ENCODE measurements around the gene CACNA1C. TPM values are rescaled to one million over a fixed set of nuclear protein-coding genes. Genes with fewer than 3 reads are reported as not detected.

Gene CACNA1C
- polyA plus RNA-seq, 2 donors = 2.1 to 2.5 TPM

DNA sequence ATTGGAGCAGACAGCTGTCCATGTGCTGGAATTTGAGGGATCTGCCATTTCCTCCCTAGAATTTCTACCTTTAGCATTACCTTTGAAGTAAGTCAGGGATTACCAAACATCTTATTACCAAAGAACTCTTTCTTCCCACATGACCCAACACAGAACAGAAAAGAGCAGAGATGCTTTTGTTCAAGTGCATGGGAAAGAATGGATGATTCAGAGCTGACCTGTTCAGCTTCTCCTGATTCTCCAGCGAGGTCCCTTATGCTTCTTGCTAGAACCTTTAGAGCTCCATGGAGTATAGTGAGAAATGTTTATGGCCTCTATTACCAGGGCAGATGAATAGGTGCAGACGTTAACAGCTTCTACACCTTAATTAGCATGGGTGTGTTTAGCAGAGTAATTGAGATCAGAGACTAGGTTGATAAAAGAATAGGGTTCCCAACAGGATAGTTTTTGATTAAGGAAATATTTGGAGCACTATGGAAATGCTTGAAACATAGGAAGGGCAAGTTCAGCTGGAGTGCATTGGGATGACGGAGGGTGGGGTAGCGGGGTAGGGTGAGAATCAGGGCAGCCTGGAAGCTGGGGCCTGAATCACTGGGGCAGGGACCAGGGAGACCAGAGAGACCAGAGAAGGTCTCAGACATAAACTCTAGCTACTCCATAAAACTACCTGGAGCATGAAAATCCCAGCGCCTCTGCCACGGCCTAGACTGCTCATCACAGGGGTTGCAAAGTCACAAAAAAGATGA lies 223.7 kb downstream of the CACNA1C start:
- WGBS, 2 donors = 81 to 89% methylated on average over 6 of the region's 6 CpGs
- H3K27ac ChIP-seq (ENCODE audit: low read depth in 2 of 2, low read length in 1 of 2) = no peak overlapping the region
- no peak overlapping the region for H3K4me3 ChIP-seq (ENCODE audit: low read depth in 1 of 2, low read length in 2 of 2)
- H3K4me1 ChIP-seq (ENCODE audit: control insufficient read depth in 2 of 2, insufficient read depth in 2 of 2, low read length in 1 of 2) = no peaks in the 10 kb centered on the region
- H3K27me3 ChIP-seq (ENCODE audit: control insufficient read depth in 1 of 2, insufficient read depth in 2 of 2, low read length in 2 of 2) = no peaks in the 10 kb centered on the region
- H3K36me3 ChIP-seq (ENCODE audit: control insufficient read depth in 2 of 2, insufficient read depth in 2 of 2, low read length in 1 of 2) = no peaks in the 10 kb centered on the region
- H3K9me3 ChIP-seq (ENCODE audit: control insufficient read depth in 2 of 2, insufficient read depth in 1 of 2, low read depth in 1 of 2, low read length in 1 of 2) = peaks cover 0 to 2% of the 10 kb centered on the region in 2 donors

DNA sequence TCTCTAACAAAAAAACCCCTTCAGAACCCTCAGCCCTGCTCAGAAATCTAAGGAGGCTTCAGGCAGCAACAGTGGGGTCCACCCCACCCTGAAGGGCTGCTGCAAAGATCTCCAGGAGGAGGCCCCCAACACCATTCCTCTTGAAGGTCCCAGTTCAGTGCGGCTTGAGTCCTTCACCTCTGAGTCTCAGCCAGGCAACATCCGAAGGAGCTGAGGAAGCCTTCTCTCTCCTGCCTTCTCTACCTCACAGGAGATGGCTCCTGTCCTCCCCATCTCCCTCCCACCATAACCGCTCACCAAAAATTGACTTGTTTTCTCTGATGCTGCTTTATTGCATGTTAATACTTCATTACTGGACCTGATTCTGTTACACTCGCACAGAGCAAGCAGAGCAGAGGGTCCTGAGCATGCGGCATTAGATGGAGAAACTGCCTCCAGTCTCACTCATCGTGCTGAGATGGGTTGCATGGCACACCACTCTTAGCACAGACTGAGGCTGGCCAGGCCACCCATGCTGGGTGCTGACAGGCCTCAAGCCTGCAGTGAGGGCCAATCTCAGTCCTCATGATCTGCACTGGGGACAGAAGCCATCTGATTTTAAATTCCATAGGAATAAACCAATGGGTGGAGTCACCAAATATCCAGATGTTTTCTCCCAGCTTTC lies 224.8 kb downstream of the CACNA1C start:
- Histone ChIP-seq H3K4me3 (ENCODE audit: low read depth in 1 of 2, low read length in 2 of 2) (no peak overlapping the region), H3K36me3 (ENCODE audit: control insufficient read depth in 2 of 2, insufficient read depth in 2 of 2, low read length in 1 of 2) (no peaks in the 10 kb centered on the region), H3K4me1 (ENCODE audit: control insufficient read depth in 2 of 2, insufficient read depth in 2 of 2, low read length in 1 of 2) (no peaks in the 10 kb centered on the region), H3K27me3 (ENCODE audit: control insufficient read depth in 1 of 2, insufficient read depth in 2 of 2, low read length in 2 of 2) (no peaks in the 10 kb centered on the region), H3K27ac (ENCODE audit: low read depth in 2 of 2, low read length in 1 of 2) (no peak overlapping the region), H3K9me3 (ENCODE audit: control insufficient read depth in 2 of 2, insufficient read depth in 1 of 2, low read depth in 1 of 2, low read length in 1 of 2) (peaks cover 0 to 2% of the 10 kb centered on the region in 2 donors)
- 92 to 94% methylated on average over 6 of the region's 6 CpGs for WGBS, 2 donors

DNA sequence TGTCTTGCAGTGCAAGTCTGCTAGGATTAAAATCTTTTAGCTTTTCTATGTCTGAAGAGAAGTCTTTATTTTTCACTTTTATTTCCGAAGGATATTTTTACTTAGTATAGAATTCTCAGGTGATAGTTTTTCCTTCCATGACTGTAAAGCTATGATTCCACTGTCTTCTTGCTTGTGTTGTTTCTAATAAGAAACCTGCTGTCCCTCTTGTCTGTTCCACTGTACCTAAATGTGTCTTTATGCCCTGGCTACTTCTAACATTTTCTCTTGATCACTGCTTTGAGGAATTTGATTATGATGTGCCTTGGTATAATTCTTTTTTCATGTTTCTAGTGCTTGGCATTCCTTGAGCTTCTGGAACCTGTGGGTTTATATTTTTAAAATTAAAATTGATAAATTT lies 228.7 kb downstream of the CACNA1C start:
- Histone ChIP-seq H3K4me1 (ENCODE audit: control insufficient read depth in 2 of 2, insufficient read depth in 2 of 2, low read length in 1 of 2) (peaks cover 0 to under 1% of the 10 kb centered on the region in 2 donors), H3K27me3 (ENCODE audit: control insufficient read depth in 1 of 2, insufficient read depth in 2 of 2, low read length in 2 of 2) (no peaks in the 10 kb centered on the region), H3K36me3 (ENCODE audit: control insufficient read depth in 2 of 2, insufficient read depth in 2 of 2, low read length in 1 of 2) (no peaks in the 10 kb centered on the region), H3K4me3 (ENCODE audit: low read depth in 1 of 2, low read length in 2 of 2) (no peak overlapping the region), H3K9me3 (ENCODE audit: control insufficient read depth in 2 of 2, insufficient read depth in 1 of 2, low read depth in 1 of 2, low read length in 1 of 2) (no peaks in the 10 kb centered on the region), H3K27ac (ENCODE audit: low read depth in 2 of 2, low read length in 1 of 2) (no peak overlapping the region)
- WGBS, 2 donors = 98 to 100% methylated on average over 1 of the region's 1 CpG

DNA sequence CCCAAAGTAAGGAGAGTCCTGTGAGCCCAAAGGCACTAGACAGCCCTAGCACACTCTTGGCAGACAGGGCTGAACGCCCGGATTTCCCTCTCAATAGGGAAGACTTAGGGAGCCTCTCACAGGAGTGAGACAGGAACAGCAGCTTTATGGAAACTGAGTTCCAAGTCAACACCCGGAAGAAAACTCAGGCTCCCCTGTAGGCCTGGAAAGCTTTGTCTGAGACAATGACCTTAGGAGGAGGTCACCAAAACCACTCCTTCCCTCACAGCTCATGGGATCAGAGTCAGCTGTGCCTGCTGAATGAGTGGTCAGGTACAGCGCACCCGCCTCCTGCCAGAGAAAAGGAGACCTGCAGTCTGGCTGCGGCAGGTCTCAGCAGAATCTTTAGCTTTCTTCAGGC lies 229.5 kb downstream of the CACNA1C start:
- Histone ChIP-seq H3K27ac (ENCODE audit: low read depth in 2 of 2, low read length in 1 of 2) (no peak overlapping the region), H3K4me3 (ENCODE audit: low read depth in 1 of 2, low read length in 2 of 2) (no peak overlapping the region), H3K9me3 (ENCODE audit: control insufficient read depth in 2 of 2, insufficient read depth in 1 of 2, low read depth in 1 of 2, low read length in 1 of 2) (no peaks in the 10 kb centered on the region), H3K4me1 (ENCODE audit: control insufficient read depth in 2 of 2, insufficient read depth in 2 of 2, low read length in 1 of 2) (peaks cover 0 to 2% of the 10 kb centered on the region in 2 donors), H3K36me3 (ENCODE audit: control insufficient read depth in 2 of 2, insufficient read depth in 2 of 2, low read length in 1 of 2) (no peaks in the 10 kb centered on the region), H3K27me3 (ENCODE audit: control insufficient read depth in 1 of 2, insufficient read depth in 2 of 2, low read length in 2 of 2) (no peaks in the 10 kb centered on the region)
- WGBS, 2 donors = 84 to 89% methylated on average over 6 of the region's 6 CpGs

DNA sequence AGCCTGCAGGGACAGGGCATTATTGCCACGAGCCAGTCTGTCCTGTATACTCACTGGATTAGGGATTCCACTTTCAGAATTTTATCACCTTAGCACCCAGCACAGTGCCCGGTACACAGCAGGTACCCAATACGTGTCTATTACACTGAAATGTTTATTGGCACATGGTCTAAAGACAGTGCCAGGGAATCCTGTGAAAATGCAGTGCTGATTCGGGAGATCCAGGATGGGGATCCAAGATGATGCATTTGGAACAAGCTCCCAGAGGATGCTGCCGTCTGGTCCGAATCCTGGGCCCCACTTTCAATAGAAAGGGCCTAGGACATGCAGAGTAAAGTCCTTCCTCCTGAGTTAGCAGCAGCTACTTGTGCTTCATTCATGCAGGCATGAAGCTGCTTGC lies 230.7 kb downstream of the CACNA1C start:
- WGBS, 2 donors = 67 to 68% methylated on average over 6 of the region's 6 CpGs
- Histone ChIP-seq H3K36me3 (ENCODE audit: control insufficient read depth in 2 of 2, insufficient read depth in 2 of 2, low read length in 1 of 2) (no peaks in the 10 kb centered on the region), H3K27ac (ENCODE audit: low read depth in 2 of 2, low read length in 1 of 2) (no peak overlapping the region), H3K9me3 (ENCODE audit: control insufficient read depth in 2 of 2, insufficient read depth in 1 of 2, low read depth in 1 of 2, low read length in 1 of 2) (no peaks in the 10 kb centered on the region), H3K27me3 (ENCODE audit: control insufficient read depth in 1 of 2, insufficient read depth in 2 of 2, low read length in 2 of 2) (no peaks in the 10 kb centered on the region), H3K4me3 (ENCODE audit: low read depth in 1 of 2, low read length in 2 of 2) (no peak overlapping the region), H3K4me1 (ENCODE audit: control insufficient read depth in 2 of 2, insufficient read depth in 2 of 2, low read length in 1 of 2) (peaks cover 0 to 3% of the 10 kb centered on the region in 2 donors)

DNA sequence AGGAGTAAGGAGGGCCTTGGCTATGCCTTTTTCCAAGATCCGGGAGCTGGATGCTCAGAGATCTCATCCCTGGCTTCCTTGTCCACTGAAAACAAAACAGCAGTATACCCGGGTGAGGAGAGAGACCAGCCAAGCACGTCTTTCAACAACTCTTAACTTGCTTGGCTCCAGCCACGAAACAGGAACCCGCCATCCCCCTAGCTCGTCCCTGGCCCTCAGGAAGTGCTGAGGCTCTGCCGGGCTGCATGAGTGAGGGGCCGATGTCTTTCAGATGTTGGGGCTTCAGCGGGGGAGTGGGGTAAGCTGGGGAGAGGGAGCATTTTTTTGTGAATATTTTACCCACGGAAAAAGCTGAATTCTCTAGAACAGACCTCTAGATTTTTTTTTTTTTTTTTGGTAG lies 231.1 kb downstream of the CACNA1C start:
- no peak overlapping the region for H3K4me3 ChIP-seq (ENCODE audit: low read depth in 1 of 2, low read length in 2 of 2)
- H3K36me3 ChIP-seq (ENCODE audit: control insufficient read depth in 2 of 2, insufficient read depth in 2 of 2, low read length in 1 of 2) = no peaks in the 10 kb centered on the region
- peaks cover 0 to 4% of the 10 kb centered on the region in 2 donors for H3K4me1 ChIP-seq (ENCODE audit: control insufficient read depth in 2 of 2, insufficient read depth in 2 of 2, low read length in 1 of 2)
- H3K27me3 ChIP-seq (ENCODE audit: control insufficient read depth in 1 of 2, insufficient read depth in 2 of 2, low read length in 2 of 2) = no peaks in the 10 kb centered on the region
- WGBS, 2 donors = 30 to 42% methylated on average over 10 of the region's 10 CpGs
- no peak overlapping the region for H3K27ac ChIP-seq (ENCODE audit: low read depth in 2 of 2, low read length in 1 of 2)
- no peaks in the 10 kb centered on the region for H3K9me3 ChIP-seq (ENCODE audit: control insufficient read depth in 2 of 2, insufficient read depth in 1 of 2, low read depth in 1 of 2, low read length in 1 of 2)

DNA sequence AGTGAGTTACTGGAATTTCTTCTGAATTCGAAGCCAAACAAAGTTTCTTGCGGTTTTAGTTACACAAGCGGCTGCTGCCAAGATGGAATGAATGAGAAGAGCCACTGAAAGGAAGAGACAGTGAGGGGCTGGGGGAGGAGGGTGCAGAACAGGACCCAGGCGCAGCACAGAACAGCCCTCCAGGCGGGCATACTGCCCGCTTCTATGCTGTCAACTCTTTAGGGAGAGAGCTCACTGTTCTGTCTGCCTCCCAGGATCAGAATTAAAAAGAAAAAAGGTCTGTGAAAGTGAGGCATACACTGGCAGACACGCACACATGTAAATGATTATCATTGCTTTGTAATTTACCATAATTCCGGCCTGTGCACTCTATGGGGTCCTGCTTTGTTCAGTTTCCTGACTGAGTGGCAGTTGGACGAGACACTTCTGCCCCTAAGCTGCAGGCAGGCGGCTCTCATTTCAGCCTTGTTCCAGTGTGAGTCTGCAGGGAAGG lies 231.6 kb downstream of the CACNA1C start:
- H3K9me3 ChIP-seq (ENCODE audit: control insufficient read depth in 2 of 2, insufficient read depth in 1 of 2, low read depth in 1 of 2, low read length in 1 of 2) = no peaks in the 10 kb centered on the region
- peaks cover 0 to 4% of the 10 kb centered on the region in 2 donors for H3K4me1 ChIP-seq (ENCODE audit: control insufficient read depth in 2 of 2, insufficient read depth in 2 of 2, low read length in 1 of 2)
- WGBS, 2 donors = 46 to 60% methylated on average over 10 of the region's 10 CpGs
- no peak overlapping the region for H3K27ac ChIP-seq (ENCODE audit: low read depth in 2 of 2, low read length in 1 of 2)
- no peak overlapping the region for H3K4me3 ChIP-seq (ENCODE audit: low read depth in 1 of 2, low read length in 2 of 2)
- H3K36me3 ChIP-seq (ENCODE audit: control insufficient read depth in 2 of 2, insufficient read depth in 2 of 2, low read length in 1 of 2) = no peaks in the 10 kb centered on the region
- H3K27me3 ChIP-seq (ENCODE audit: control insufficient read depth in 1 of 2, insufficient read depth in 2 of 2, low read length in 2 of 2) = no peaks in the 10 kb centered on the region

DNA sequence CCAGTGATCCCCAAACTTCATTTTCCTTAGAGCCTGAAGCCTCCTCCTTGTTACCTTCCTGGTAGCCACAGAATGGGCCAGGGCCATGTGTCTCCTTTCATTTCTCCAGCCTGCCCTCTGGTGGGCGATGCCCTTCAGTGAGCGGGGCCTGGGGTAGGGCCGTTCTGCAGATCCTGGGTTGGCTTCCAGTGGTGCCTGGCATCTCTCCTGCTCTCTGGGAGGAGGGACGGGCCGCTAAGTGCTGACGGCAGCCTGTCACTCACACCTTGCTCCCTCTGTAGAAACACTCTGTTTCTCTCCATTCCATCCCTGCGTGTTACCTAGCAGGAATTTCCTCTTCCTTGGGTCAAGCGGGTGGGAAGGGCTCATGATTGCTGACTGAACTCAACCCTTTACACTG lies 232.1 kb downstream of the CACNA1C start:
- Histone ChIP-seq H3K27me3 (ENCODE audit: control insufficient read depth in 1 of 2, insufficient read depth in 2 of 2, low read length in 2 of 2) (no peaks in the 10 kb centered on the region), H3K4me1 (ENCODE audit: control insufficient read depth in 2 of 2, insufficient read depth in 2 of 2, low read length in 1 of 2) (peaks cover 0 to 4% of the 10 kb centered on the region in 2 donors), H3K9me3 (ENCODE audit: control insufficient read depth in 2 of 2, insufficient read depth in 1 of 2, low read depth in 1 of 2, low read length in 1 of 2) (no peaks in the 10 kb centered on the region), H3K4me3 (ENCODE audit: low read depth in 1 of 2, low read length in 2 of 2) (no peak overlapping the region), H3K27ac (ENCODE audit: low read depth in 2 of 2, low read length in 1 of 2) (no peak overlapping the region), H3K36me3 (ENCODE audit: control insufficient read depth in 2 of 2, insufficient read depth in 2 of 2, low read length in 1 of 2) (no peaks in the 10 kb centered on the region)
- 32 to 44% methylated on average over 8 of the region's 8 CpGs for WGBS, 2 donors

DNA sequence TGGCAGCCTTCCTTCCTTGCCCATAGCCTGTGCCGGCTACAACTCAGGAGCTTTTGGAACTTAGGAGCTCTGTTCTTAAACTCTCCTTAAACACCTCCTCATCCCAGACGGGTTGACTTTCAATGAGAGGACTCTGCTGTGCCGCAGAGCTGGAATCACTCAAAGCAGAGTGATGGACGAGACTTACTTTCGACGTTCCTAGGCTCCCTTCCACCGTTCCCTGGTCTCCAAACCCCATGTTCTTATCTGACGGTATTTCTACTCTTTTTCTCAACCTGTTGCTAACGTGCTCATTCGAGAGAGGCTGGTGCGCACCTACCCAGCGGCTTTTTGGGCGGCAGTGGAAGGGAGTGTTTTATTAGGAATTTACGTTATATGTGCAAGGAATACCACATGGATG lies 232.7 kb downstream of the CACNA1C start:
- Histone ChIP-seq H3K36me3 (ENCODE audit: control insufficient read depth in 2 of 2, insufficient read depth in 2 of 2, low read length in 1 of 2) (no peaks in the 10 kb centered on the region), H3K27ac (ENCODE audit: low read depth in 2 of 2, low read length in 1 of 2) (peak overlapping the region in 1 of 2 donors; percentile 15), H3K27me3 (ENCODE audit: control insufficient read depth in 1 of 2, insufficient read depth in 2 of 2, low read length in 2 of 2) (no peaks in the 10 kb centered on the region), H3K9me3 (ENCODE audit: control insufficient read depth in 2 of 2, insufficient read depth in 1 of 2, low read depth in 1 of 2, low read length in 1 of 2) (no peaks in the 10 kb centered on the region), H3K4me1 (ENCODE audit: control insufficient read depth in 2 of 2, insufficient read depth in 2 of 2, low read length in 1 of 2) (peaks cover 0 to 4% of the 10 kb centered on the region in 2 donors), H3K4me3 (ENCODE audit: low read depth in 1 of 2, low read length in 2 of 2) (no peak overlapping the region)
- whole genome bisulfite sequencing, 2 donors = 92 to 95% methylated on average over 14 of the region's 14 CpGs

All from esophagus (tissue), 2 donors.